HG02678 (cell line): ENCODE data around the gene PBRM1.
A peak's percentile ranks its signal among the peaks of the same experiment; 100 is the strongest.
"Not testable (repeated sequence)": the region's sequence is repeated elsewhere in the genome, so short reads cannot be mapped to it uniquely, and the experiment has no call there.

Experiments
- ATAC-seq: cut with Tn5 transposase; IDR thresholded peaks from one replicate; pipeline ENCODE4 v1.9.1; 2021; ENCODE audit warnings: mild to moderate bottlenecking, moderate library complexity; ENCODE audit not compliant: unreplicated experiment

The PBRM1 gene

GRCh38 chr3:52685709-52686691, at the start of gene PBRM1, which contains the start of gene GNL3:
Gene PBRM1, minus strand, starts transcription at chr3:52685913.
Gene GNL3, plus strand, starts transcription at chr3:52686032. Its CDS starts 61 bp downstream, at chr3:52686093.
- ATAC-seq = peak; percentile 72

- ATAC-seq = no peak
Observed at GRCh38 chr3:52733256-52733891, 47.7 kb upstream of the PBRM1 start.

GRCh38 chr3:52731590-52731989, 45.9 kb upstream of the PBRM1 start:
- ATAC-seq = no peak

GRCh38 chr3:52730681-52731080, 45.0 kb upstream of the PBRM1 start:
- ATAC-seq = no peak

- ATAC-seq = not testable (repeated sequence)
Observed at GRCh38 chr3:52728753-52729152, 43.0 kb upstream of the PBRM1 start.

- no peak for ATAC-seq
Observed at GRCh38 chr3:52724511-52724910, 38.8 kb upstream of the PBRM1 start.

- no peak for ATAC-seq
Observed at GRCh38 chr3:52723935-52724334, 38.2 kb upstream of the PBRM1 start.

GRCh38 chr3:52722491-52722890, 36.8 kb upstream of the PBRM1 start:
- ATAC-seq = no peak

GRCh38 chr3:52721730-52722008, 36.0 kb upstream of the PBRM1 start:
- no peak for ATAC-seq

- ATAC-seq = peak; percentile 64
Observed at GRCh38 chr3:52721002-52721729, 35.5 kb upstream of the PBRM1 start.

GRCh38 chr3:52719618-52720017, 33.9 kb upstream of the PBRM1 start:
- ATAC-seq = no peak

GRCh38 chr3:52715714-52716305, 30.1 kb upstream of the PBRM1 start:
- no peak for ATAC-seq

GRCh38 chr3:52714335-52715302, 28.9 kb upstream of the PBRM1 start:
- no peak for ATAC-seq

GRCh38 chr3:52712291-52713212, 26.8 kb upstream of the PBRM1 start:
- ATAC-seq = no peak

GRCh38 chr3:52710512-52710911, 24.8 kb upstream of the PBRM1 start:
- no peak for ATAC-seq

GRCh38 chr3:52707585-52707984, 21.9 kb upstream of the PBRM1 start:
- ATAC-seq = no peak

GRCh38 chr3:52705688-52706686, 20.3 kb upstream of the PBRM1 start, which contains the start of the genes GLT8D1 and SPCS1:
Gene GLT8D1, minus strand, starts transcription at chr3:52705791. Its CDS starts 5,331 bp downstream, at chr3:52700460.
Gene SPCS1, plus strand, starts transcription at chr3:52706106. Its CDS starts 141 bp downstream, at chr3:52706247.
- ATAC-seq = peak; percentile 76

GRCh38 chr3:52705438-52705687, 19.6 kb upstream of the PBRM1 start:
- ATAC-seq = no peak
